Measurements from ENCODE around the gene PI4KB. TPM values are rescaled to one million over a fixed set of nuclear protein-coding genes. Genes with fewer than 3 reads are reported as not detected.
A peak's percentile ranks its signal among the peaks of the same experiment; 100 is the strongest.

The PI4KB gene
- total and polyA plus RNA-seq, 9 of the 15 experiments (the other 6 are each of a cell fraction or from before 2014, with no cell fraction given), result 3.1 to 65.4 (median 45.1) TPM

GRCh38 chr1:151346769-151347522 lies 19.7 kb upstream of the PI4KB start, which contains the start of gene RFX5 (continued):
- TF ChIP-seq RAD51 (IDR thresholded peaks at IDR 0.05; ENCODE audit: borderline replicate concordance, low read depth) (peak; percentile 48; the same call in 1 of the 2 replicates), KAT7 (CRISPR knock-in tag; IDR thresholded peaks at IDR 0.05; ENCODE audit: borderline replicate concordance) (peak; percentile 82; the same call in 1 of the 2 replicates), POLR2A (conservative IDR thresholded peaks at IDR 0.05) (peak; percentile 82), FOXJ2 (tag; IDR thresholded peaks at IDR 0.05) (0 out of 2 replicates have a peak, but pooled peaks have one; percentile 31), HDAC2 (IDR thresholded peaks at IDR 0.05) (no peak), ZNF780A (CRISPR knock-in tag; IDR thresholded peaks at IDR 0.05) (no peak), CEBPB (tag; IDR thresholded peaks at IDR 0.05) (no peak), CC2D1A (IDR thresholded peaks at IDR 0.05) (no peak; the same call in 1 of the 2 replicates), SP1 (CRISPR knock-in tag; IDR thresholded peaks at IDR 0.05) (peak; percentile 68), ZNF384 (IDR thresholded peaks at IDR 0.05; ENCODE audit: low read depth, low read length) (0 out of 2 replicates have a peak, but pooled peaks have one; percentile 7)
- TF ChIP-seq, protein P1, sequence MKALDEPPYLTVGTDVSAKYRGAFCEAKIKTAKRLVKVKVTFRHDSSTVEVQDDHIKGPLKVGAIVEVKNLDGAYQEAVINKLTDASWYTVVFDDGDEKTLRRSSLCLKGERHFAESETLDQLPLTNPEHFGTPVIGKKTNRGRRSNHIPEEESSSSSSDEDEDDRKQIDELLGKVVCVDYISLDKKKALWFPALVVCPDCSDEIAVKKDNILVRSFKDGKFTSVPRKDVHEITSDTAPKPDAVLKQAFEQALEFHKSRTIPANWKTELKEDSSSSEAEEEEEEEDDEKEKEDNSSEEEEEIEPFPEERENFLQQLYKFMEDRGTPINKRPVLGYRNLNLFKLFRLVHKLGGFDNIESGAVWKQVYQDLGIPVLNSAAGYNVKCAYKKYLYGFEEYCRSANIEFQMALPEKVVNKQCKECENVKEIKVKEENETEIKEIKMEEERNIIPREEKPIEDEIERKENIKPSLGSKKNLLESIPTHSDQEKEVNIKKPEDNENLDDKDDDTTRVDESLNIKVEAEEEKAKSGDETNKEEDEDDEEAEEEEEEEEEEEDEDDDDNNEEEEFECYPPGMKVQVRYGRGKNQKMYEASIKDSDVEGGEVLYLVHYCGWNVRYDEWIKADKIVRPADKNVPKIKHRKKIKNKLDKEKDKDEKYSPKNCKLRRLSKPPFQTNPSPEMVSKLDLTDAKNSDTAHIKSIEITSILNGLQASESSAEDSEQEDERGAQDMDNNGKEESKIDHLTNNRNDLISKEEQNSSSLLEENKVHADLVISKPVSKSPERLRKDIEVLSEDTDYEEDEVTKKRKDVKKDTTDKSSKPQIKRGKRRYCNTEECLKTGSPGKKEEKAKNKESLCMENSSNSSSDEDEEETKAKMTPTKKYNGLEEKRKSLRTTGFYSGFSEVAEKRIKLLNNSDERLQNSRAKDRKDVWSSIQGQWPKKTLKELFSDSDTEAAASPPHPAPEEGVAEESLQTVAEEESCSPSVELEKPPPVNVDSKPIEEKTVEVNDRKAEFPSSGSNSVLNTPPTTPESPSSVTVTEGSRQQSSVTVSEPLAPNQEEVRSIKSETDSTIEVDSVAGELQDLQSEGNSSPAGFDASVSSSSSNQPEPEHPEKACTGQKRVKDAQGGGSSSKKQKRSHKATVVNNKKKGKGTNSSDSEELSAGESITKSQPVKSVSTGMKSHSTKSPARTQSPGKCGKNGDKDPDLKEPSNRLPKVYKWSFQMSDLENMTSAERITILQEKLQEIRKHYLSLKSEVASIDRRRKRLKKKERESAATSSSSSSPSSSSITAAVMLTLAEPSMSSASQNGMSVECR (CRISPR knock-in tag; IDR thresholded peaks at IDR 0.05), result peak; percentile 78
- TF ChIP-seq, protein P2, sequence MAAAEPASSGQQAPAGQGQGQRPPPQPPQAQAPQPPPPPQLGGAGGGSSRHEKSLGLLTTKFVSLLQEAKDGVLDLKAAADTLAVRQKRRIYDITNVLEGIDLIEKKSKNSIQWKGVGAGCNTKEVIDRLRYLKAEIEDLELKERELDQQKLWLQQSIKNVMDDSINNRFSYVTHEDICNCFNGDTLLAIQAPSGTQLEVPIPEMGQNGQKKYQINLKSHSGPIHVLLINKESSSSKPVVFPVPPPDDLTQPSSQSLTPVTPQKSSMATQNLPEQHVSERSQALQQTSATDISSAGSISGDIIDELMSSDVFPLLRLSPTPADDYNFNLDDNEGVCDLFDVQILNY (CRISPR knock-in tag; IDR thresholded peaks at IDR 0.05), result 0 out of 2 replicates have a peak, but pooled peaks have one; percentile 64
- TF ChIP-seq, protein P3, sequence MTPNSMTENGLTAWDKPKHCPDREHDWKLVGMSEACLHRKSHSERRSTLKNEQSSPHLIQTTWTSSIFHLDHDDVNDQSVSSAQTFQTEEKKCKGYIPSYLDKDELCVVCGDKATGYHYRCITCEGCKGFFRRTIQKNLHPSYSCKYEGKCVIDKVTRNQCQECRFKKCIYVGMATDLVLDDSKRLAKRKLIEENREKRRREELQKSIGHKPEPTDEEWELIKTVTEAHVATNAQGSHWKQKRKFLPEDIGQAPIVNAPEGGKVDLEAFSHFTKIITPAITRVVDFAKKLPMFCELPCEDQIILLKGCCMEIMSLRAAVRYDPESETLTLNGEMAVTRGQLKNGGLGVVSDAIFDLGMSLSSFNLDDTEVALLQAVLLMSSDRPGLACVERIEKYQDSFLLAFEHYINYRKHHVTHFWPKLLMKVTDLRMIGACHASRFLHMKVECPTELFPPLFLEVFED (CRISPR knock-in tag; conservative IDR thresholded peaks at IDR 0.05), result 0 out of 2 replicates have a peak, but pooled peaks have one; percentile 31
